PFSK-1 (cell line): ENCODE data around the gene DDX54. TPM values are rescaled to one million over a fixed set of nuclear protein-coding genes. Genes with fewer than 3 reads are reported as not detected.

Experiments used
- FOXP2 ChIP-seq: optimal IDR thresholded peaks from 2 replicates; pipeline ENCODE3; 2011; ENCODE audit warnings: borderline replicate concordance, control low read depth, inconsistent platforms; ENCODE audit not compliant: insufficient read depth; ENCODE audit errors: extremely low read length, extremely low read depth
- POLR2AphosphoS5 ChIP-seq: IDR thresholded peaks from 2 replicates; pipeline ENCODE4 v1.6.1; 2012; ENCODE audit warnings: low read depth, mild to moderate bottlenecking, control low read depth, low read length, moderate library complexity
- REST ChIP-seq, 2 experiments: IDR thresholded peaks; 2 replicates each; pipeline versions ENCODE4 v1.6.1 to v1.8.0; 2011 to 2012; ENCODE audit warnings: low read depth in 2 of 2, low read length in 2 of 2, control low read depth in 1 of 2, inconsistent platforms in 1 of 2, mild to moderate bottlenecking in 1 of 2, moderate library complexity in 1 of 2; ENCODE audit not compliant: insufficient read depth in 1 of 2
- SIN3A ChIP-seq: IDR thresholded peaks from 2 replicates; pipeline ENCODE4 v1.6.1; 2012; ENCODE audit warnings: mild to moderate bottlenecking, low read length, moderate library complexity, borderline replicate concordance; ENCODE audit not compliant: insufficient read depth
- TAF1 ChIP-seq: IDR thresholded peaks from 2 replicates; pipeline ENCODE4 v1.6.1; 2012; ENCODE audit warnings: low read length, control low read depth, borderline replicate concordance; ENCODE audit not compliant: insufficient read depth
- polyA plus RNA-seq: library from polyadenylated mRNA; unstranded; fragments of >200 nt; gene quantifications from one replicate; pipeline ENCODE4 v1.2.1, GENCODE V29; 2012; ENCODE audit warnings: low read depth, missing spikeins; ENCODE audit not compliant: insufficient read length

Gene DDX54
- 206 TPM for polyA plus RNA-seq

GRCh38 chr12:113185180-113186032 lies at the start of gene DDX54, which contains the start of gene RITA1:
DDX54 (minus strand) TSS chr12:113185478; CDS start chr12:113185451, 27 bp downstream.
RITA1 (plus strand) TSS chr12:113185721; CDS start chr12:113186747, 1,026 bp downstream.
- TF ChIP-seq FOXP2 (peak; percentile 54), POLR2AphosphoS5 (peak; percentile 48; the same call in 1 of the 2 replicates), SIN3A (no peak; the same call in 1 of the 2 replicates), TAF1 (peak; percentile 92), REST (IDR thresholded peaks at IDR 0.05; ENCODE audit: insufficient read depth in 1 of 2, low read depth in 2 of 2, low read length in 2 of 2) (peak in 1 of 2 experiments; percentile 46; a peak in 2 of 4 replicates)

- TF ChIP-seq TAF1 (no peak), SIN3A (no peak), FOXP2 (no peak)
Observed at GRCh38 chr12:113234483-113234882, 49.2 kb upstream of the DDX54 start.

- no peak for TF ChIP-seq POLR2AphosphoS5
- TF ChIP-seq FOXP2, result no peak
- no peak for TF ChIP-seq SIN3A
- no peak for TF ChIP-seq TAF1
- TF ChIP-seq REST (IDR thresholded peaks at IDR 0.05; ENCODE audit: insufficient read depth in 1 of 2, low read depth in 2 of 2, low read length in 2 of 2), result no peak
Observed at GRCh38 chr12:113233967-113234366, 48.7 kb upstream of the DDX54 start.

- TF ChIP-seq FOXP2 (no peak), TAF1 (no peak), REST (IDR thresholded peaks at IDR 0.05; ENCODE audit: insufficient read depth in 1 of 2, low read depth in 2 of 2, low read length in 2 of 2) (no peak), POLR2AphosphoS5 (no peak), SIN3A (no peak)
Observed at GRCh38 chr12:113232840-113233585, 47.7 kb upstream of the DDX54 start.
